CD14-positive monocyte (primary cell): ENCODE data around the gene FRS3. TPM values are rescaled to one million over a fixed set of nuclear protein-coding genes. Genes with fewer than 3 reads are reported as not detected.

Experiments used
- DNase-seq, 3 donors: peaks; one replicate each; pipeline ENCODE4 v3.0.0-alpha.2; 2011 to 2022
- H2AFZ ChIP-seq: 2 replicates; pipeline ENCODE4 v1.6.0; 2012; ENCODE audit warnings: mild to moderate bottlenecking, low read depth, low read length, inconsistent platforms; ENCODE audit not compliant: insufficient read depth, poor library complexity, severe bottlenecking
- H3K27ac ChIP-seq, 2 donors: 1 replicate in 1 of 2; 2 replicates in 1 of 2; pipeline ENCODE4 v1.5.1; 2012 to 2013; ENCODE audit warnings: low read length in 2 of 2, control low read depth in 1 of 2, inconsistent platforms in 1 of 2, low read depth in 1 of 2, mild to moderate bottlenecking in 1 of 2
- H3K27me3 ChIP-seq, 2 donors: one replicate each; pipeline versions ENCODE4 v1.6.0 to v1.6.1; 2011 to 2013; ENCODE audit warnings: low read length in 2 of 2; ENCODE audit not compliant: control insufficient read depth in 2 of 2, insufficient read depth in 2 of 2
- H3K36me3 ChIP-seq, 2 donors: replicated peaks in 1 of 2; 1 replicate in 1 of 2; 2 replicates in 1 of 2; pipeline versions ENCODE4 v1.5.1 to v1.6.1; 2012 to 2013; ENCODE audit warnings: low read length in 2 of 2, control low read depth in 1 of 2, inconsistent platforms in 1 of 2, mild to moderate bottlenecking in 1 of 2; ENCODE audit not compliant: insufficient read depth in 2 of 2, control insufficient read depth in 1 of 2
- H3K4me1 ChIP-seq, 2 donors: 1 replicate in 1 of 2; 2 replicates in 1 of 2; pipeline versions ENCODE4 v1.5.1 to v1.6.1; 2012 to 2013; ENCODE audit warnings: low read length in 2 of 2, control low read depth in 1 of 2, inconsistent platforms in 1 of 2, mild to moderate bottlenecking in 1 of 2, moderate library complexity in 1 of 2; ENCODE audit not compliant: insufficient read depth in 2 of 2, control insufficient read depth in 1 of 2
- H3K4me2 ChIP-seq: replicated peaks from 2 replicates; pipeline ENCODE3; 2012; ENCODE audit warnings: low read length, moderate library complexity, mild to moderate bottlenecking; ENCODE audit not compliant: poor library complexity, severe bottlenecking; ENCODE audit errors: extremely low read depth
- H3K4me3 ChIP-seq, 3 experiments: fragments of 200-600 bp in 1 of 3; sonication (generic) in 1 of 3; replicated peaks in 1 of 3; 1 replicate in 2 of 3; 2 replicates in 1 of 3; pipeline ENCODE4 v1.5.1; 2011 to 2013; ENCODE audit warnings: low read length in 3 of 3, mild to moderate bottlenecking in 3 of 3, control low read depth in 2 of 3, low read depth in 2 of 3, inconsistent platforms in 1 of 3, moderate library complexity in 1 of 3
- H3K79me2 ChIP-seq: 2 replicates; pipeline ENCODE4 v1.6.0; 2012; ENCODE audit warnings: mild to moderate bottlenecking, control low read depth, inconsistent platforms, low read length, moderate library complexity; ENCODE audit not compliant: insufficient read depth
- H3K9ac ChIP-seq: 2 replicates; pipeline ENCODE4 v1.6.0; 2017; ENCODE audit warnings: low read length, mild to moderate bottlenecking; ENCODE audit not compliant: insufficient read depth, poor library complexity, severe bottlenecking
- H3K9me3 ChIP-seq, 2 donors: replicated peaks in 1 of 2; 1 replicate in 1 of 2; 2 replicates in 1 of 2; pipeline versions ENCODE4 v1.5.1 to v1.6.1; 2012 to 2013; ENCODE audit warnings: low read length in 2 of 2, control low read depth in 1 of 2; ENCODE audit not compliant: control insufficient read depth in 1 of 2, insufficient read depth in 1 of 2
- H4K20me1 ChIP-seq: 2 replicates; pipeline ENCODE4 v1.6.0; 2012; ENCODE audit warnings: mild to moderate bottlenecking, low read length, control low read depth, moderate library complexity; ENCODE audit not compliant: insufficient read depth
- H3K27ac Mint-ChIP-seq, 7 donors: one replicate each; pipeline ENCODE4 v1.8.0; 2020; ENCODE audit warnings: mild to moderate bottlenecking in 7 of 7, mixed read lengths in 7 of 7, moderate library complexity in 6 of 7, inconsistent platforms in 2 of 7
- H3K27me3 Mint-ChIP-seq, 3 donors: one replicate each; pipeline ENCODE4 v1.8.0; 2021 to 2022; ENCODE audit warnings: low read depth in 3 of 3, mild to moderate bottlenecking in 3 of 3, mixed read lengths in 3 of 3, moderate library complexity in 3 of 3, inconsistent platforms in 1 of 3
- H3K36me3 Mint-ChIP-seq, 2 donors: one replicate each; pipeline ENCODE4 v1.8.0; 2020; ENCODE audit warnings: mixed read lengths in 2 of 2, inconsistent platforms in 1 of 2, mild to moderate bottlenecking in 1 of 2
- H3K4me1 Mint-ChIP-seq: one replicate; pipeline ENCODE4 v1.8.0; 2020; ENCODE audit warnings: mild to moderate bottlenecking, mixed read lengths
- H3K4me3 Mint-ChIP-seq, 2 donors: one replicate each; pipeline ENCODE4 v1.8.0; 2020; ENCODE audit warnings: mild to moderate bottlenecking in 2 of 2, mixed read lengths in 2 of 2, moderate library complexity in 1 of 2
- H3K9me3 Mint-ChIP-seq, 7 donors: one replicate each; pipeline ENCODE4 v1.8.0; 2020 to 2022; ENCODE audit warnings: mixed read lengths in 7 of 7, mild to moderate bottlenecking in 6 of 7, moderate library complexity in 6 of 7, inconsistent platforms in 2 of 7
- WGBS: methylation state at CpG from one replicate; pipeline ENCODE4 v1.1.5; 2013; ENCODE audit warnings: missing lambda C conversion rate; ENCODE audit not compliant: insufficient coverage; 5-methylcytosine and 5-hydroxymethylcytosine counted together
- intact Hi-C, 2 donors: fragments of 100-400 bp; cut with micrococcal nuclease; formaldehyde crosslinking; loops; one replicate each; pipeline versions ENCODE4 v1.15.0 to v1.15.1; 2023
- polyA plus RNA-seq, 3 donors: library from polyadenylated mRNA; depleted of rRNA in 1 of 3; unstranded in 2 of 3; stranded (reverse) in 1 of 3; fragments of 300-500 nt in 2 of 3; fragments of >200 nt in 1 of 3; fragmentation: Illumina TruSeq in 2 of 3; gene quantifications; 1 replicate in 2 of 3; 2 replicates in 1 of 3; pipeline ENCODE4 v1.2.3, GENCODE V29; 2012 to 2021
- TF ChIP-seq, protein P1 (sequence below): fragments of 200-600 bp; IDR thresholded peaks from one replicate; pipeline ENCODE4 v1.8.0; 2022; ENCODE audit warnings: antibody characterized with exemption, mild to moderate bottlenecking

The FRS3 gene
- polyA plus RNA-seq, 3 donors, result 1.3 to 7.0 (median 2.6) TPM

- intact Hi-C loops, result no loop called here
These were observed 31.4 kb upstream of the FRS3 start for GRCh38 chr6:41811095-41811494.

GRCh38 chr6:41805830-41806774, 26.4 kb upstream of the FRS3 start:
- Mint-ChIP-seq H3K9me3 (peaks cover 0 to 8% (median 0%) of the 10 kb centered on the region in 7 donors), H3K27me3 (no peaks in the 10 kb centered on the region), H3K4me3 (no peak overlapping the region), H3K36me3 (peaks cover 17 to 18% of the 10 kb centered on the region in 2 donors), H3K4me1 (no peaks in the 10 kb centered on the region), H3K27ac (no peak overlapping the region)
- intact Hi-C loops, result no loop called here
- no peak for DNase-seq
- 98% methylated on average over 74 of the region's 74 CpGs for WGBS
- Histone ChIP-seq H4K20me1 (no peaks in the 10 kb centered on the region), H3K27ac (no peak overlapping the region), H3K4me3 (no peak overlapping the region), H3K9ac (no peak overlapping the region), H2AFZ (no peak overlapping the region), H3K79me2 (no peaks in the 10 kb centered on the region), H3K27me3 (no peaks in the 10 kb centered on the region), H3K4me1 (no peaks in the 10 kb centered on the region), H3K36me3 (peaks cover 6 to 23% of the 10 kb centered on the region in 2 donors), H3K9me3 (no peaks in the 10 kb centered on the region), H3K4me2 (no peak overlapping the region)
- TF ChIP-seq, protein P1, sequence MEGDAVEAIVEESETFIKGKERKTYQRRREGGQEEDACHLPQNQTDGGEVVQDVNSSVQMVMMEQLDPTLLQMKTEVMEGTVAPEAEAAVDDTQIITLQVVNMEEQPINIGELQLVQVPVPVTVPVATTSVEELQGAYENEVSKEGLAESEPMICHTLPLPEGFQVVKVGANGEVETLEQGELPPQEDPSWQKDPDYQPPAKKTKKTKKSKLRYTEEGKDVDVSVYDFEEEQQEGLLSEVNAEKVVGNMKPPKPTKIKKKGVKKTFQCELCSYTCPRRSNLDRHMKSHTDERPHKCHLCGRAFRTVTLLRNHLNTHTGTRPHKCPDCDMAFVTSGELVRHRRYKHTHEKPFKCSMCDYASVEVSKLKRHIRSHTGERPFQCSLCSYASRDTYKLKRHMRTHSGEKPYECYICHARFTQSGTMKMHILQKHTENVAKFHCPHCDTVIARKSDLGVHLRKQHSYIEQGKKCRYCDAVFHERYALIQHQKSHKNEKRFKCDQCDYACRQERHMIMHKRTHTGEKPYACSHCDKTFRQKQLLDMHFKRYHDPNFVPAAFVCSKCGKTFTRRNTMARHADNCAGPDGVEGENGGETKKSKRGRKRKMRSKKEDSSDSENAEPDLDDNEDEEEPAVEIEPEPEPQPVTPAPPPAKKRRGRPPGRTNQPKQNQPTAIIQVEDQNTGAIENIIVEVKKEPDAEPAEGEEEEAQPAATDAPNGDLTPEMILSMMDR, result no peak

More at GRCh38 chr6:41811095-41811494, 31.4 kb upstream of the FRS3 start:
- TF ChIP-seq, protein P1, result no peak
- H3K4me1 Mint-ChIP-seq, result peaks cover 1% of the 10 kb centered on the region
- no peak overlapping the region for H3K27ac Mint-ChIP-seq
- H3K4me1 ChIP-seq, result no peaks in the 10 kb centered on the region
- H3K4me2 ChIP-seq, result no peak overlapping the region
- H3K9me3 ChIP-seq, result no peaks in the 10 kb centered on the region
- no peak overlapping the region for H3K4me3 ChIP-seq
- H3K27me3 ChIP-seq, result no peaks in the 10 kb centered on the region
- peaks cover 0 to 7% (median 0%) of the 10 kb centered on the region in 7 donors for H3K9me3 Mint-ChIP-seq
- H3K9ac ChIP-seq, result no peak overlapping the region
- no peaks in the 10 kb centered on the region for H3K27me3 Mint-ChIP-seq
- H4K20me1 ChIP-seq, result no peaks in the 10 kb centered on the region
- peaks cover 2 to 9% of the 10 kb centered on the region in 2 donors for H3K36me3 Mint-ChIP-seq
- WGBS, result 100% methylated on average over 1 of the region's 3 CpGs
- no peaks in the 10 kb centered on the region for H3K79me2 ChIP-seq
- no peak overlapping the region for H2AFZ ChIP-seq
- H3K36me3 ChIP-seq, result peaks cover 2 to 6% of the 10 kb centered on the region in 2 donors
- DNase-seq, result no peak
- no peak overlapping the region for H3K27ac ChIP-seq
- no peak overlapping the region for H3K4me3 Mint-ChIP-seq
